IPS DF 6.9 (cell line): ENCODE data around the gene ZNF609.
"Not testable (repeated sequence)": the region's sequence is repeated elsewhere in the genome, so short reads cannot be mapped to it uniquely, and the experiment has no call there.

Experiments used
- DNase-seq: peaks from one replicate; pipeline ENCODE4 v3.0.0-alpha.2; 2013; ENCODE audit warnings: low read depth, low spot score
- H3K27ac ChIP-seq: one replicate; pipeline ENCODE4 v1.5.1; 2013; ENCODE audit warnings: low read length, control low read depth
- H3K27me3 ChIP-seq: 2 replicates; pipeline ENCODE4 v1.6.1; 2013; ENCODE audit warnings: mild to moderate bottlenecking, low read length; ENCODE audit not compliant: control insufficient read depth, insufficient read depth
- H3K36me3 ChIP-seq: 2 replicates; pipeline ENCODE4 v1.6.1; 2013; ENCODE audit warnings: low read length; ENCODE audit not compliant: control insufficient read depth, insufficient read depth
- H3K4me1 ChIP-seq: 2 replicates; pipeline ENCODE4 v1.6.1; 2013; ENCODE audit warnings: low read length; ENCODE audit not compliant: control insufficient read depth, insufficient read depth
- H3K4me3 ChIP-seq: 2 replicates; pipeline ENCODE4 v1.5.1; 2013; ENCODE audit warnings: mild to moderate bottlenecking, low read length
- H3K9me3 ChIP-seq: 2 replicates; pipeline ENCODE4 v1.6.1; 2013; ENCODE audit warnings: low read length, inconsistent platforms; ENCODE audit not compliant: control insufficient read depth, insufficient read depth
- WGBS: extraction: QIAGEN DNeasy Blood & Tissue Kit; methylation state at CpG from one replicate; pipeline ENCODE4 v1.1.7; 2013; ENCODE audit warnings: mixed read lengths, missing lambda C conversion rate; ENCODE audit not compliant: insufficient read length, insufficient coverage; 5-methylcytosine and 5-hydroxymethylcytosine counted together

Gene ZNF609

DNA sequence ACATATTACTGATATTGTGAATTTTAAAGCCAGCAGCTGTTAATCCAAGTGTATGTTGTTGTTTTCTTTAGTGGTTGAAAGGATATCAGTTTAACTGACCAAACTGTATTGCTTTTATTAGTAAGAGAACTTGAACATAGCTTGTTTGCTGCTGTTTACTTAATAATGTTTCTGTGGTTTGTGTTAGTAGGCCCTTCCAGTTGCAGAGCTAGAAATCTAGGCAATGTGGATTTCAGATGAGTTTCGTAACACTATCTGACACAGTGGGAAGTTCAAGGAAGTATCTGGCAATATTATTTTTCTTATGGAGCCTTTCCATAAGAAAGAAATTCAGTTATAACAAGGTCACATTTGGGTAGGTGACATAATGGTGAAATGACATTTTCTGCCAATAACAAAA is 18.5 kb downstream of the ZNF609 start:
- Histone ChIP-seq H3K4me3 (no peak overlapping the region), H3K27ac (no peak overlapping the region)
- no CpG with 5 or more reads among the region's 1 CpG for WGBS

DNA sequence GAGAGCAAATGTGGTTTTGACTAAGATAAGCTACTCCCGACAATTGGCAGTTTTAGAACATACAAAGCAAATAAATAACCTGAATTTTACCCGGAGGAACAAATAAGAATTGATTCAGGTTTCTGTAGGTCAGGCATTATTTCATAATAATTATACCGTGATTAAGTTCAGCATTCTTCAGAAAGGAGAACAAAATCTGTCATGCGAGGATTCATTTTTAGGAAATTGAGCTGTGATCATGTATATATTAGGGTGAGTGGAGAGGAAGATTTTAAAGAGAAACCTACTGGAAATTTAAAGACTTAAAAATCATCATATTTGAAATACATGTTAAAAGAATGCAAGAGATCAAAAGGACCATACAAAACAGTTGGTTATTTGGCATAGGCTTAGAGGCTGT is 20.5 kb downstream of the ZNF609 start:
- WGBS, result no CpG with 5 or more reads among the region's 4 CpGs
- DNase-seq, result no peak
- Histone ChIP-seq H3K4me3 (no peak overlapping the region), H3K36me3 (no peaks in the 10 kb centered on the region), H3K9me3 (no peaks in the 10 kb centered on the region), H3K27me3 (no peaks in the 10 kb centered on the region), H3K4me1 (no peaks in the 10 kb centered on the region), H3K27ac (no peak overlapping the region)

More for the DNA sequence above, 18.5 kb downstream of the ZNF609 start:
- no peak for DNase-seq
- Histone ChIP-seq H3K36me3 (no peaks in the 10 kb centered on the region), H3K27me3 (no peaks in the 10 kb centered on the region), H3K9me3 (no peaks in the 10 kb centered on the region), H3K4me1 (no peaks in the 10 kb centered on the region)

- Histone ChIP-seq H3K4me3 (no peak overlapping the region), H3K4me1 (no peaks in the 10 kb centered on the region), H3K27me3 (no peaks in the 10 kb centered on the region), H3K36me3 (no peaks in the 10 kb centered on the region), H3K27ac (no peak overlapping the region), H3K9me3 (no peaks in the 10 kb centered on the region)
- DNase-seq, result no peak
Observed at GRCh38 chr15:64483749-64484148, 23.4 kb downstream of the ZNF609 start.

- Histone ChIP-seq H3K4me3 (no peak overlapping the region), H3K27ac (no peak overlapping the region), H3K4me1 (no peaks in the 10 kb centered on the region), H3K36me3 (no peaks in the 10 kb centered on the region), H3K27me3 (no peaks in the 10 kb centered on the region), H3K9me3 (no peaks in the 10 kb centered on the region)
- no peak for DNase-seq
Observed at GRCh38 chr15:64485796-64486195, 25.4 kb downstream of the ZNF609 start.

GRCh38 chr15:64490598-64491259 is 30.4 kb downstream of the ZNF609 start:
- no peak overlapping the region for H3K4me3 ChIP-seq
- no peaks in the 10 kb centered on the region for H3K36me3 ChIP-seq
- no peaks in the 10 kb centered on the region for H3K9me3 ChIP-seq
- no peaks in the 10 kb centered on the region for H3K27me3 ChIP-seq
- DNase-seq, result no peak
- H3K27ac ChIP-seq, result no peak overlapping the region
- H3K4me1 ChIP-seq, result no peaks in the 10 kb centered on the region

- Histone ChIP-seq H3K9me3 (no peaks in the 10 kb centered on the region), H3K4me1 (no peaks in the 10 kb centered on the region), H3K27ac (no peak overlapping the region), H3K36me3 (no peaks in the 10 kb centered on the region), H3K27me3 (no peaks in the 10 kb centered on the region), H3K4me3 (no peak overlapping the region)
- DNase-seq, result no peak
- no CpG with 5 or more reads among the region's 2 CpGs for WGBS
Observed at GRCh38 chr15:64493641-64494040, 33.3 kb downstream of the ZNF609 start.

DNA sequence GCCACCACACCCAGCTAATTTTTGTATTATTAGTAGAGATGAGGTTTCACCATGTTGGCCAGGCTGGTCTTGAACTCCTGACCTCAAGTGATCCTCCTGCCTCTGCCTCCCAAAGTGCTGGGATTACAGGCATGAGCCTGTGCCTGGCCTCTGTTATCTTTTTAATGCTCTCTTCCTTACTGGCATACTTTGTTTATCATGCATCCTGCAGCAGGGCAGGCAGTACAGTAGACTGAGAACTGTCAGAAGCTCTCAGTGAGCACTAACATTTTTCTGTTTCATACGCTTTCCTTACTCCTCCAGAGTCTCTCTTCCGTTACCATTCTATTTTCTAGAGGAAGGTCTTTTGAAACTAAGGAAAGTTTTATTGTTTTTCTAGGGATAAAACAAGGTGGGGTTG is 35.6 kb downstream of the ZNF609 start:
- no CpG with 5 or more reads among the region's 2 CpGs for WGBS
- H3K27me3 ChIP-seq, H3K4me3 ChIP-seq, H3K36me3 ChIP-seq, DNase-seq, H3K27ac ChIP-seq, H3K4me1 ChIP-seq, H3K9me3 ChIP-seq: not testable (repeated sequence)

DNA sequence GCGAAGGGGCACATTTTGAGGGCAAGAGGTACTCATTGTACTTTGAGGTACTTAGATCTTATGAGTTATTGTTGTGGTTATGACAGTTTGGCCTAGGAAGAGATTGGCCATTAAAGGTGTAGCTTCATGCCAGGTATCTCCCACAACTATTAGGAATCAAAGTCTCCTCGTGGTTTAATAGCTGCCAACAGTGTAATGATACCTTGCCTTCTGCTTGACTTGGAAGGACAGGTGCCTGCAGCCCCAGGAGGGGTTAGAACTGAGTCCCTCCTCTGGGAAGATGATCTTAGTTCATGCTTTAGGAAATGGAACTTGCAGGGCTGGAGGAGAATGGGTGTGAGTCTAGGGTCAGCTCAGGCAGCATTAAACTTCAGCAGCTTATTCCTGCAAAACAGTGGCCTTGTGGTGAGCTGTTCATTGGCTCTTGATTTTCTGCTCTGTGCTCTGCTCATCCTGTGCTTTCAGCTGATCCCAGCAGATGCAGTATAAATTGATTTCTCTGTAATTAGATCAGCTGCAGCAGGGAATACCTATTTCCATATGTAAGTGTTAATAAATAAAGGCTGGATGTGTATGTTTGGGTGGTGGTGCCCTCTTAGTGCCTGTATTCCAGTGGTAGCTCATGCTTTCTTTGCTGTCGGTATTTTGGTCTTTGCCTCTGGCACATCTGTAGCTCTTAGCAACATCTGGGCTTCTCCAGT is 40.5 kb downstream of the ZNF609 start:
- Histone ChIP-seq H3K27ac (no peak overlapping the region), H3K27me3 (no peaks in the 10 kb centered on the region), H3K4me3 (no peak overlapping the region), H3K9me3 (no peaks in the 10 kb centered on the region), H3K36me3 (peaks cover 6% of the 10 kb centered on the region; the same call in 1 of the 2 replicates), H3K4me1 (no peaks in the 10 kb centered on the region)
- WGBS, result no CpG with 5 or more reads among the region's 3 CpGs
- DNase-seq, result no peak

GRCh38 chr15:64501396-64501715 is 41.0 kb downstream of the ZNF609 start:
- no peak overlapping the region for H3K4me3 ChIP-seq
- DNase-seq, result no peak
- H3K27ac ChIP-seq, result no peak overlapping the region
- no CpG with 5 or more reads among the region's 1 CpG for WGBS
- H3K4me1 ChIP-seq, result no peaks in the 10 kb centered on the region
- no peaks in the 10 kb centered on the region for H3K27me3 ChIP-seq
- H3K36me3 ChIP-seq, result peaks cover 6% of the 10 kb centered on the region; the same call in 1 of the 2 replicates
- no peaks in the 10 kb centered on the region for H3K9me3 ChIP-seq

- Histone ChIP-seq H3K27me3 (no peaks in the 10 kb centered on the region), H3K36me3 (peaks cover 6% of the 10 kb centered on the region; the same call in 1 of the 2 replicates), H3K27ac (no peak overlapping the region), H3K9me3 (no peaks in the 10 kb centered on the region), H3K4me1 (no peaks in the 10 kb centered on the region), H3K4me3 (no peak overlapping the region)
- no CpG with 5 or more reads among the region's 2 CpGs for WGBS
- DNase-seq, result no peak
Observed at GRCh38 chr15:64502151-64502550, 41.8 kb downstream of the ZNF609 start.

DNA sequence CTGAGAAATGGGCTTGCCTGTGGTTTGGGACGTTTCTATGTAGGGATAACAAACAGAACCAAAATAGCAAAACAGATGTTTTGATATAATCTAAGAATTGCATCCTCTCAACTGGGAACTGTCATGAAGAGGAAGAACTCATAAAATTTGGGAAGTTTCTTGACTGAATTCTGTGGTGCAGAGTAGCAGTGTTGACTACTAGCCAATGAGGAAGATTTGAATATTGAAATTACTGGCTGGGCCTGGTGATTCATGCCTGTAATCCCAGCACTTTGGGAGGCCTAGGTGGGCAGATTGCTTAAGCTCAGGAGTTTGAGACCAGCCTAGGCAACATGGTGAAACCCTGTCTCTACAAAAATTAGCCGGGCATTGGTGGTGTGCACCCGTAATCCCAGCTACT is 42.2 kb downstream of the ZNF609 start:
- no peak overlapping the region for H3K4me3 ChIP-seq
- no peaks in the 10 kb centered on the region for H3K4me1 ChIP-seq
- no peak for DNase-seq
- H3K27me3 ChIP-seq, result no peaks in the 10 kb centered on the region
- H3K9me3 ChIP-seq, result no peaks in the 10 kb centered on the region
- H3K27ac ChIP-seq, result no peak overlapping the region
- no CpG with 5 or more reads among the region's 3 CpGs for WGBS
- peaks cover 6% of the 10 kb centered on the region; the same call in 1 of the 2 replicates for H3K36me3 ChIP-seq
